C4-2B (cell line): ENCODE measurements around the gene MICU2.
A peak's percentile ranks its signal among the peaks of the same experiment; 100 is the strongest.

Source experiments
- H3K27ac ChIP-seq: fragments of 450-650 bp; 2 replicates; pipeline ENCODE4 v1.5.1; 2017
- CTCF ChIP-seq: fragments of 450-650 bp; conservative IDR thresholded peaks from 2 replicates; pipeline ENCODE4 v1.5.1; 2017; ENCODE audit warnings: mild to moderate bottlenecking
- ZFX ChIP-seq: fragments of 450-650 bp; IDR thresholded peaks from 2 replicates; pipeline ENCODE4 v1.6.1; 2017

Gene MICU2

DNA sequence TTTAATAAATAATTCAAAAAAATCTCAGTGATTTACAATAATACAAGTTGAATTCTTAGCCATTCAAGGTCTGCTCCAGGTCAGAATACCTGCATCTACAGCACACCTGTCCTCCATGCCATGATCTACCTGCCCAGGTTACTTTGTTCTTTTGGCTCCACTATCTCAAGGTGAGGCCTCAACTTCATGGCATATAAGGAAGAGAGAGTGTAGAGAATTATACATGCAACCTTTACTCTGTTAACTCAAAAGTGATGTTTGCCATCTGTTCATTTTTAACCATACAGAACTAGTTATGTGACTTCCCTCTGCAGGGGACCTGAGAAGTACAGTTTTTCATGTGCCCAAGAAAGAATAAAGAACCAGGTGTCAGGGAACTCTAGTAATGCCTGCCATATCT lies 28.2 kb upstream of the MICU2 start:
- no peak overlapping the region for H3K27ac ChIP-seq
- TF ChIP-seq ZFX (no peak), CTCF (no peak)

- no peak for TF ChIP-seq ZFX
- peak; percentile 96 for TF ChIP-seq CTCF
- H3K27ac ChIP-seq = no peak overlapping the region
Measured at GRCh38 chr13:21625366-21625765, 21.4 kb upstream of the MICU2 start.

GRCh38 chr13:21620861-21621260 lies 16.9 kb upstream of the MICU2 start:
- H3K27ac ChIP-seq = no peak overlapping the region
- no peak for TF ChIP-seq ZFX
- TF ChIP-seq CTCF = no peak

DNA sequence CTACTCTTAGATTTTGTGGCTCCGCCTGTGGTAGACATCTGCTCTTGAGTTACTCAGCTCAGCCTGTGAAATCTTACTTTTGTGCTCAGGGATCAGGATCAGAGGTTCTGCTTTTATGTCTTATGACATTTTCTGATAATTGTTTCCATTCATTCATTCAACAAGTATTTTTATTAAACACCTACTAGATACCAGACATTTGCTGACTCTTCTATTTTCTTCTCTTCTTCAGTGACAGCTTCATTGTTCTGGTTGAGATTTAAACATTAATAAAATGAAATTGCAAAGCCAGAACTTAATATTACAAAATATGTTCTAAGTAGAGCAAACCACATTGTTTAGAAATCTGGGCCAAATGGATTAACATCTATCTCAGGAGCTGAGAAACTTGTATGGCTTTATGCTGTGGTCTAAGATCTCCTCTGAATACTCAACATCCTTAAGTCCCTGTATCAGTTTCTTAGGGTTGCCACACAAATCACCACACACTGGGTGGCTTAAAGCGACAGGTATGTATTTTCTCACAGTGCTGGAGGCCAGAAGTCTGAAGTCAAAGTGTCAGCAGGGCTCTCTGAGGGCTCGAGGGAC lies 15.8 kb upstream of the MICU2 start:
- no peak overlapping the region for H3K27ac ChIP-seq
- TF ChIP-seq CTCF = no peak
- no peak for TF ChIP-seq ZFX

DNA sequence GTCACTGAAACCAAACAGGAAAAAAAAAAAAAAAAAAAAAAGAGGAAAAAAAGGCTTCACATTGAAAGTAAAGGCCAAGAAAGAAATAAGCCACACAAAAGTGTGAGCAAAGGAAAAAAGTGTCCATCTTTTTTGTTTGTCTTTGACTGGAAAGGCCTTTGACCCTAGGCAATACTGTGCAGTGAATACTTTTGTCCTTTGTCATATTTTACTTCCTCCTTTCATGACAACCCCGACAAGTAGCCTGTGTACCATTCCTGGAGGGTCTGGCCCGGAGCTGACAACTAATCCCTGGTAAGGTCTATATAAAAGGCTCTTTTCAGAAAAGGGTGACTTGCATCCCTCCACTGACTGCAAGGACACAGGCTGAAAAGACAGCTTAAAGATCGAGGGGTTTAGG lies 12.9 kb upstream of the MICU2 start:
- TF ChIP-seq CTCF (no peak), ZFX (no peak)
- no peak overlapping the region for H3K27ac ChIP-seq

- TF ChIP-seq CTCF (no peak), ZFX (no peak)
- H3K27ac ChIP-seq = no peak overlapping the region
Measured at GRCh38 chr13:21616205-21616866, 12.4 kb upstream of the MICU2 start.

GRCh38 chr13:21615427-21615826 lies 11.5 kb upstream of the MICU2 start:
- TF ChIP-seq CTCF (no peak), ZFX (no peak)
- H3K27ac ChIP-seq = no peak overlapping the region
